HG03280 (cell line): ENCODE results near the gene KCNK18.
"Not testable (repeated sequence)": the region's sequence is repeated elsewhere in the genome, so short reads cannot be mapped to it uniquely, and the experiment has no call there.

Experiments used
- ATAC-seq: cut with Tn5 transposase; IDR thresholded peaks from one replicate; pipeline ENCODE4 v1.9.1; 2021; ENCODE audit warnings: mild to moderate bottlenecking, moderate library complexity; ENCODE audit not compliant: unreplicated experiment

KCNK18 gene

GRCh38 chr10:117221156-117221711, 23.9 kb downstream of the KCNK18 start:
- ATAC-seq: no peak

DNA sequence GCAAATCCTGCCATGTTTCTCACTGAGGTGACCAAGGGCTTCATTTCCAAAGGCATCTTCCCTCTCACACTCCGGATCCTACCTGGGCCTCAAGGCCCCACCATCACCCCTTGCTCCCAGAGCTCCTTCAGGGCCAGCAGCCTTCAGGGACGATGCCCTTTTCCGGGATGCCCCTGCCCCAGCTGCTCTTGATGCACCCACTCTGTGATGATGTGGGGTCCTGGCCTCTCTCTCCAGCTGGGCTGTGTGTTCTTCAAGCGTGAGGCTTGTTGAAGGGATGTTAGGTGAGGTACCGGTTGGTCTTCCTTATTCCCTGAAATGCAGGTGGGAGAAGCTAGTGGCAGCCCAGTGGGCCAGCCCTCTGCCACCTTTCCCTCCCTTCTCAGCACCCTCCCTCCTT, 25.3 kb downstream of the KCNK18 start:
- ATAC-seq: no peak

GRCh38 chr10:117222976-117223692, 25.8 kb downstream of the KCNK18 start:
- no peak for ATAC-seq

DNA sequence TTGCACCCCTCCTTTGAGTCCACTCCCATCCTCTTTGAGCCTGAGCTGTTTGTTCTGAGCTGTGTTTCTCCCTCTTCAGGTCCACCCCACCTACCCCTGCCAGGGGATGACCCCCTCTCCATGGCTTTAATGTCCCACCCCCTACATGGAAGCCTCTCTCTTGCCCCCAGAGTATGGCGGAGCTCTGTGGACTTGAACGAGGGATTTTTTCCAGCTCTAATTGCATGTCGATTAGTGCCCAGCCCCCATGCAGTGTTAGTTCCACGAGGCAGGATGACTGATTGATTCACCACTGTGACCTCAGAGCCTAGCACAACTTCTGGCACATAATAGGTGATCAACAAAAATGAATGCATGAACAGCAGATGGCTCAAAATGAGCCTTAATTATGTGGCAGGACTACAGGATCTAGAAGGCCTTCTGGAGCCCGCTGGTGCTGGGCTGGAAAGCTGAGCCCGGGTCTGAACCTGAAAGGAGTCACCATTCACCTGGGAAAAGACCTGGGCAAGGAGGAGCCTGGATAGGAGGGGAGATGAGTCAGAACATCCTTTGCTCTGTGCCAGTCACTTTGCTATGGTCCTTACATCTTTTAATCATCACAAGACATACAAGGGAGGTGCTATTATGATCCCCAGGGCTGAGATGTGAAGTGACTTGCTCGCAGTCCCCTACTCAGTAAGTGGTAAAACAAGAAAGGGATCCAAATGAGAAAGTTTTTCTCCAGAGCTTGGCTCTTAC, 26.6 kb downstream of the KCNK18 start:
- no peak for ATAC-seq

GRCh38 chr10:117224881-117225280, 27.6 kb downstream of the KCNK18 start:
- no peak for ATAC-seq

DNA sequence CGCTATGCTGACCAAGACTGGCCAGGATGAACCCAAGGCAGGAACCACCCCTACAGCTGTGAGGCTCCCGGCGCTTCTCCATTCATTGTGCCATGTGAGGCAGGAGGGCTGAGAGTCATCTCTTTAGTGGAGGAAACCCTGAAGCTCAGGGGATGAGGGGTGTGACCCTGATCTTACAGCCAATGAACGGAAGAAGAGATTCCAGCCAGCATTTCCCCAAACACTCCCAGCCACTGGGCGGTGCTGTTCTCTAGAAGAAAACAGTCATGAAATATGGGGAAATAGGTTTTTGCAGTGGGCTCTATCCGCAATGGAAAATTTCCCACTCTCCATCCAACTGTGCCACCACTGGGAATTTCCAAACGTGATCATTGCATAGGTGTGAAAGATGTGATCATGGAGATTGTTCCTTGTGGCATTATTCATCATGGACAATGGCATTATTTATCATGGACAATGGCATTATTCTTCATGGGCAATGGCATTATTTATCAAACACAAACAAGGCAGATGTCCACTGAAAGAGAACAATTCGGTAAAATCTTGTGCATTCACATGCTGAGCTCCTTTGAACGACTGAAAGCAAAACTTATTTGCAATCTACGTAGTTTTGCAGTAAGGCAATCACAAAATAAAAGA, 29.6 kb downstream of the KCNK18 start:
- no peak for ATAC-seq

- no peak for ATAC-seq
These were observed 30.9 kb downstream of the KCNK18 start for GRCh38 chr10:117228210-117228609.

DNA sequence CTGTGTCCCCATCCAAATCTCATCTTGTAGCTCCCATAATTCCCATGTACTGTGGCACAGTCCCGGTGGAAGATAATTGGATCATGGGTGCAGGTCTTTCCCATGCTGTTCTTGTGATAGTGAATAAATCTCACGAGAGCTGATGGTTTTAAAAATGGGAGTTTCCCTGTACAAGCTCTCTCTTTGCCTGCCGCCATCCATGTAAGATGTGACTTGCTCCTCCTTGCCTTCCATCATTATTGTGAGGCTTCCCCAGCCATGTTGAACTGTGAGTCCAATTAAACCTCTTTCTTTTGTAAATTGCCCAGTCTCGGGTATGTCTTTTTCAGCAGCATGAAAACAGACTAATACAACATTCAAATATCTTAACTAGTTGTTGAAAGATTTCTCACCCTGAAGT, 32.8 kb downstream of the KCNK18 start:
- not testable (repeated sequence) for ATAC-seq

DNA sequence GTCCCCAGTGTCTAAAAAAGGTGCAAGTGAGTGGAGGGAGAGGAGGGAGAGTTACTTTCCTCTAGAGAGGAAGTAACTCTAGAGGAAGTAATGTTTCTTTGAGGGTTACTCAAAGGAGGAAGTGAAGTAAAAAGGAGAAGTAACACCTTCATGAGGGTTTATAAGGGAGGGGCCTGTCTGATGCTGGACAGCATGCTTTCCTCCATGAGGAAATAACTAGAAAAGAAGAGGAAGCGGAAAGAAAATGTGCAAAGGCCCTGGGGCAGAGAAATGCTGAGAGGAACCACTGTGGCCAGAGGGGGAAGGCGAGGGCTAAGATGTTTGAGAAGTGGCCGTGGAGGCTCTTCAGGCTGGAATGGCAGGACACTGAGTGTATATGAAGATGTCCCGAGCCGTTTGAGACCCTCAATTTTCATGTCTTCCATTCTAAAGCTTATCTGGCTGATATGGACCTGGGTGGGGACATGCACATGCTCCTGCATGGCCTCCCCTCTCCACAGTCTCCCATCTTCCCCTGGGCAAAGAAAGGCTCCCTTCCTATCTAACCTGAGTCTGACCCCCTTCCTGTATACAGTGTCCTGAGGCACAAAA, 40.2 kb downstream of the KCNK18 start:
- no peak for ATAC-seq

DNA sequence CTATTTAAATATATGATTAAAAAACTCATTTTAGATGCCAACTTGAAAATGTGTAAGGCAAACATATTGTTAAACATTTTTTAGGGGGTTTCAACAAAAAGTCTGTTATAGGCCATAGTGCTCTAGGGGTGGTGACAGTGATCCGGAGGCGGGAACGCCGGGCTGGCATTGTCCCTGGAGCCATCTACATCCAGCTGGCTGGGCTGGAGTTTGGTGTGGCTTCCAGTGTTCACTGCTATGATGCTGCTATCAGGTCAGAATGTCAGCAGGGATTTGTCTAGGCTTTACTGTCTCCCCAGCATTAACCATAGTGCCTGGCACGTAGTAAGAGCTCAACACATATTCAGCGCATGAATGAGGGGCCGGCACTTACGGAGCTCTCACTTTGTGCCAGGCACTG, 41.8 kb downstream of the KCNK18 start:
- no peak for ATAC-seq

GRCh38 chr10:117239721-117240620, 42.7 kb downstream of the KCNK18 start:
- ATAC-seq: no peak

DNA sequence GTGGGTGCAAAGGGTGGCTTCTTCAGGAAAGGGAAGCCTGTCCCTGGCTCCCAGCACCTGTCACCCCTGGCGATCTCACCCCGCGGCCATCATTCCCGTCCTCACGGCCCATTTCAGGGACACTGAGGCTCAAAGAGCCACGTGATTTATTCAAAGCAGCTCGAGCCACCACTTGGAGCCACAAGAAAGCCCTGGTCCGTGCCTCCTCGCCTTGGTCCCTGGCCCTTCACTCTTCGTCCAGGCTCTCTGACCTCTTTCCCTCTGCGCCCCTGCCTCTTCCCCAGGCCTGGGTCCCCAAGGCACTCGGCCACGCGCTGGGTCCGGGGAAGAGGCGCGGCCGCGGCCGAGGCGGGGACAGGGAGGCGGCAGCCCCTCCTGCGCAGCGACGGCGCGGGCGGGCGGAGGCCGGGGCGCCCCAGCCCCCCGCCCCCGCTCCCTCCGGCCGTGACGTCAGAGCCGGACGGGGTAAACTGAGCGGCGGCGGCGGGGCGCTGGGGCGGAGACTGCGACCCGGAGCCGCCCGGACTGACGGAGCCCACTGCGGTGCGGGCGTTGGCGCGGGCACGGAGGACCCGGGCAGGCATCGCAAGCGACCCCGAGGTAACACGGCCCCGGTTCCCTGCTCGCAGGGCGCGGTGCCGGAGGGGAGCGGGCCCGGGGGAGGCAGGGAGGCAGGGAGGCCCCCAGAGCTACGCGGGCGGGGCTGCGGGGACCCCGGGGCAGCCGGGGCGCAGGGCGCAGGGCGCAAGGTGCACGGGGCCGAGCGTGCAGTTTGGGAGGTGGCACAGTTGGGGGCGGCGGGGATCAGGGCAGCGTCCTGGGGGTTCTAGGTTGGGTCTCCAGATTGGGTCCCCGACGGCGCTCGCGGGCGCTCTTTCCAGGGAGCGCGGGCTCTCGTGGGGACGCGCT, 43.6 kb downstream of the KCNK18 start, which contains the start of gene SLC18A2:
SLC18A2 (plus strand) TSS at position 494 of the 909 bp plus-strand sequence. CDS start 580 bp downstream, outside the sequence.
- ATAC-seq: no peak

DNA sequence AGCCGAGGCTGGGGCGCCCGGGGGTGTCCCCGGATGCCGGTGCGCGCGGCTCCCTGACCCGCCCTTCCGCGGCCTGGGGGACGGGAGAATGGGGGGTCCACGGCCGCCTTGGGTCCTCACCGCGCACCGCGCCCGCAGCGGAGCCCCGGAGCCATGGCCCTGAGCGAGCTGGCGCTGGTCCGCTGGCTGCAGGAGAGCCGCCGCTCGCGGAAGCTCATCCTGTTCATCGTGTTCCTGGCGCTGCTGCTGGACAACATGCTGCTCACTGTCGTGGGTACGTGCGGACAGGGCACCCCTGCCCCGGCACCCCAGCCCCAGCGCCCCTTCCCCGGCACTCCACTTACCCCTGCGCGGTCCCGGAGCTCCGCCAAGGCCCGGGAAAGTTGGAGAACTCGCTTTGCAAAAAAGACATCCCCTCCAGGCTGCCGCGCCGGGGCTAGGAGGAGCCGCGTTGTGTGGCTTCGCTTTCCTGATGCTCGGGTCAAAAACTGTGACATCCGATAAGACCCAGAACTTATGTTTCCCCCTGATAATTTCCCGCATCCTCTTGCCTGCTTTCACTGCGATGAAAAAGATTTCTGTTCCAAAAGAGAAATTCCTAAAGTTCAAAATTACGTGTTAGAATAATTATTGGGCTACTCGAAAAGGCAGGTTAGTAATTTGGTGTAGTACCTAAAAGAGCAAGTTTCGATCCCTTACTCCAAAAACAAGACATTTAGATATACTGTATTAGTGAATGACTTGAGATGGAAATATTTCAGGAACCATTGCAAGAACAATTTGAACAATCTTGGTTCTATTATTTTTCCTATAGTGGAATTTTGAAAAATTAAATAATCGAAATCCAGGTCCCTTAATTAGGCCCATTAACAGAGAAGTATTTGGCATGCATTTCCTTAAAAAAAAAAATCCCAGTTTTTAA, 44.5 kb downstream of the KCNK18 start:
- ATAC-seq: no peak

DNA sequence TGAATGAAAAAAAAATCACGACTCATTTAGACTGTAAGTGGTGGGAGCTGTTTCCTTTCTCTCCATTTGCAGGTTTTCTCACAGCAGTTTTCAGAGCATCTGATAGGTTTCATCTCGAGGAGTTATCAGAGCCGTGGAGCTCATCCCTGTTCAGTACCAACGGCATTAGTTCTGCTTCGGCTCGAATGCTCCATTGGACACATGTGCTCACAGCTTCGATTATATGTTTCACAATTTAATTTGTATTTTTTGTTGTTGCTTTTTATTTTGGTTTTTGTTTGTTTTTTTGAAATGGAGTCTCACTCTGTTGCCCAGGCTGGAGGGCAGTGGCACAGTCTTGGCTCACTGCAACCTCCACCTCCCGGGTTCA, 45.2 kb downstream of the KCNK18 start:
- no peak for ATAC-seq

DNA sequence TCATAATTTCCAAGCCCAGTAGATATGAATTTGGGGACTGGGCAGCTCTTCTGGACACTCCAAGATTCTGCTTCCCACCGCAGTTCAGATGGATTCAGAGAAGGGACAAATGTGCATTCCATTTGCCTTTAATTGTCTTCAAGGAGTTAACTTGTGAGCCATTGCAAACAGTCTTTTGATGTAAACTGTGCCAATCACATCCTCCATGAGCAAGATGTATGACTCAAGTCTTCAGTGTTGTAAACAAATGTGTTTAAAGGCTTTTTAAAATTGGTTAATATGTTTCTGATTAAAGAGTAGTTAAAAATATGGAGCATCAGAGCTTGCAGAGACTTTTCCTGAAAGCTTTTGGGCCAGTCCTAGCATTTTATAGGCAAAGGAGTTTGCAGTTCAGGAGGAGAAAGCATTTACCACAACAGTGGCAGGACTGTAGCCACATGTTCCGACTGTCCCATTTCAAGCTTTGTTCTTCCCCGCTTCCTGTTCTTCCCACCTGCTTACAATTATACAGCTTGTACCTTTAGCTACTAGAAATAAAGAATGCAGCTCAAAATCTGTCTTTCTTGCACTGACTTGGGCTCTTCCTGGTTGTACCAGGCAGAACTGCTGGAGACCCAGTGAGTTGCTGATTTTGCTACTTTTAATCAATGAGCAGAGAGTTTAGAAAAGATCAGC, 49.8 kb downstream of the KCNK18 start:
- no peak for ATAC-seq

- no peak for ATAC-seq
These were observed 51.6 kb downstream of the KCNK18 start for GRCh38 chr10:117248750-117249465.
